A549 treated with AZD9567 at 1 μM for 4 hours (cell line): ENCODE results near the gene TCFL5. TPM values are rescaled to one million over a fixed set of nuclear protein-coding genes. Genes with fewer than 3 reads are reported as not detected.

ENCODE experiments used
- total RNA-seq: library from RNA; stranded (reverse); fragments of 200-300 nt; extraction: Qiagen RNA extraction; gene quantifications from 5 replicates; pipeline ENCODE4 v1.2.3, GENCODE V29; 2022; ENCODE audit not compliant: insufficient read depth

Gene TCFL5
- 3.7 to 8.3 TPM (median 4.3 TPM) in 5 replicates for total RNA-seq

DNA sequence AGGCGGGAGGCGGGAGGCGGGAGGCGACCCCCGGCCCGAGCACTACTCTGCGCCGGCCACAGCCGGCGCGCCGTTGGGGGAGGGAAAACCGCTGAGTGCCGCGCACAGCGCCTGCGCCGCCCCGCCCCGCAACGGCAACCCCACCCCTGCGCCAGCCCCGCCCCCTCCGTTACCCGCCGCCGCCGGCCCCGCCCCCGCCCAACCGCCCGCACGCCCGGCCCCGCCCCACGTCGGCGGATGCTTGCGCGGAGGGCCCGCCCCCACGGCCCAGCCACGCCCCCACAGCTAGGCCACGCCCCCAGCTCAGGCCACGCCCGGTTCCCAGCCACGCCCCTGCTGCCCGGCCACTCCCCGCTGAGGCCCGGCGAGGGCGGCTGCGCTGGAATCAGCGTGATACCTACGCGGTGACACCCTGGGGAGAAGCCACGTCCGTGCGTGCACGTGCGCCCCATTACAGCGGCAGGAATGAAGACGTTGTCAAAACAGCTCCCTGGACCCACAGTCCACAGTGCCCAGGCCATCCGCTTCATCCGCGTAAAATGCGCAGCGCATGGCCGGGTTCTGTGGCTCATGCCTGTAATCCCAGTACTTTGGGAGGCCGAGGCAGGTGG is at the start of gene TCFL5:
Gene TCFL5 (minus strand): TSS at position 97 of the 611 bp plus-strand sequence. CDS start 152 bp downstream, outside the sequence.

DNA sequence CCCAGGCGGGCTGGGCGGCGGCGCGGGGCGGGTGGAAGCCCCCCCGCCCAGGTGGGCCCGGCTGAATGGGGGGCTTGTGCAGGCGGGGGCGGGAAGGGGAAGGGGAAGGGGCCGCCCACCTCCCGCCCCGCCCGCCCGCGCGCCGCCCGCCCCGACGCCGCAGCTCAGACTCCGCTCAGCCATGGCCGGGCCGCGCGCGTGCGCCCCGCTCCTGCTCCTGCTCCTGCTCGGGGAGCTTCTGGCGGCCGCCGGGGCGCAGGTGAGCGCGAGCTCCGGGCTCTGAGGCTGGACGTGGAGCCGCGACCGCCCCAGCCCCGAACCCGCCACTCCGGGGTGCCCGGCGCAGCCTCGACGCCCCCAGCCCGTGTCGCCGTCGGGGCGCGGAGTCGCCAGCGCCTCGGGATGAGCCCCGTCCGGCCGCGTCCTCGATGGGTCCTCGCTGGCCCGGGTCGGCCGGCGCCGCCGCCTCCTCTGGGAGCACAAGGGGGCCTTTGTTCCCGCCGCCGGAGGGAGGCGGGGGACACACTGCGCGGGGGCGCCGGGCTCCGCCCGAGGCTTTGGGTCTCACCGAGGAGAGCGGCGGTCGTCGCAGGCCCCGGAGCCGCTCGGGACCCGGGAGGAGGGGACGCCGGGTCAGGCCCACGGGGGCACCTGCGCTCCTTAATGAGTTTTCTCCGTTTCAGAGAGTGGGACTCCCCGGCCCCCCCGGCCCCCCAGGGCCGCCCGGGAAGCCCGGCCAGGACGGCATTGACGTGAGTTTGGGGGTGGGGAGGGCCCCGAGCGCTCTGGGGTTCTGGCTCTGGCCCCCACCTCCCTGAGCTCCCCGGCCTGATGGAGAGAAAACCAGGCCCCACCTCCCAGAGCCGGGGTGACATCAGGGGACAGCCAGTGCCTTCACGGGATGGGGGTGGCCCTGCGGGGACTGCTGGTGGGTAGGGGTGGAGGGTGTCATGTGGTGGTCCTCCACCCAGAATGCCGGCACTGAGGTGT is 44.4 kb downstream of the TCFL5 start, which contains the start of gene COL9A3:
Gene COL9A3 (plus strand): TSS at position 167 of the 990 bp plus-strand sequence. CDS start 15 bp downstream, at position 182.

DNA sequence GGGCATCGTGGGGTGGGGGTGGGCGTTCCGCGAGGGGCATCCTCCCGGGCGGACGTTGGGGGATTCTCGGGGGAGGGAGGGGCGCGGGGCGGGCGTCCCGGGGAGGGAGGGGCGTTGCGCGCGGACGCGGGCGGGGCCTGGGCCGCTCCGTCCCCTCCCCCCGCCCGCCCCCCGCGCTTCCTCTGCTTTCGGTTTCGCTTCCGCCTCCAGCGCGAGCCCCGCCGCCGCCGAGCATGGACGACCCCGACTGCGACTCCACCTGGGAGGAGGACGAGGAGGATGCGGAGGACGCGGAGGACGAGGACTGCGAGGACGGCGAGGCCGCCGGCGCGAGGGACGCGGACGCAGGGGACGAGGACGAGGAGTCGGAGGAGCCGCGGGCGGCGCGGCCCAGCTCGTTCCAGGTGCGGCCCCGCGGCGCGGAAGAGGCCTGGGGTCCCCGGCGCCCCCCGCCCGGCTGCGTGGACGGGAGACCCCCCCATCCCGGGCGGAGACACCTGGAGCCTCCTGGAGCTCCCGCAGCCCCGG is 56.9 kb downstream of the TCFL5 start, which contains the start of gene OGFR:
Gene OGFR (plus strand): TSS at position 209 of the 528 bp plus-strand sequence. CDS start 25 bp downstream, at position 234.

Other genes with a start within 250 kb of the TCFL5 start
- 8.5 to 10.9 TPM (median 10.6 TPM) in 5 replicates for gene SLCO4A1, start 219.3 kb downstream of the TCFL5 start, total RNA-seq
- gene NTSR1, start 153.0 kb downstream of the TCFL5 start, total RNA-seq: 0.07 to 0.14 TPM (median 0.08 TPM) in 4 of 5 replicates, not detected in the other
- gene MRGBP, start 65.3 kb downstream of the TCFL5 start, total RNA-seq: 18.7 to 26.2 TPM (median 23.4 TPM) in 5 replicates
- gene OGFR, start 57.0 kb downstream of the TCFL5 start, total RNA-seq: 40.2 to 48.7 TPM (median 46.2 TPM) in 5 replicates
- gene COL9A3, start 44.8 kb downstream of the TCFL5 start, total RNA-seq: 0.43 to 0.62 TPM (median 0.54 TPM) in 4 of 5 replicates, not detected in the other
- 18.1 to 25.2 TPM (median 24.3 TPM) in 5 replicates for gene DIDO1, start 64.7 kb upstream of the TCFL5 start, total RNA-seq
- gene GID8, start 76.3 kb upstream of the TCFL5 start, total RNA-seq: 22.5 to 24.8 TPM (median 23.5 TPM) in 5 replicates
- gene SLC17A9, start 90.9 kb upstream of the TCFL5 start, total RNA-seq: 0.03 TPM in 2 of 5 replicates, not detected in the others
- not detected in 5 replicates for gene BHLHE23, start 145.1 kb upstream of the TCFL5 start, total RNA-seq